ENCODE results near the gene RIIAD1.

Gene RIIAD1

GRCh38 chr1:151702936-151703335, 18.4 kb upstream of the RIIAD1 start:
- Histone ChIP-seq H2BK120ac (ENCODE audit: insufficient read depth, low read length, poor library complexity) (no peak overlapping the region), H4K8ac (ENCODE audit: low read depth, low read length) (no peak overlapping the region), H2AK5ac (ENCODE audit: low read length) (no peak overlapping the region), H3K27me3 (ENCODE audit: insufficient read depth, low read length) (no peaks in the 10 kb centered on the region), H3K4me3 (ENCODE audit: low read depth, low read length) (no peak overlapping the region), H3K4me2 (ENCODE audit: low read length) (no peak overlapping the region), H4K12ac (ENCODE audit: low read depth, low read length) (no peak overlapping the region), H3K79me2 (ENCODE audit: control insufficient read depth, insufficient read depth, low read length, poor library complexity) (no peaks in the 10 kb centered on the region), H3K9ac (ENCODE audit: low read length) (no peak overlapping the region), H3K18ac (ENCODE audit: low read length) (no peak overlapping the region), H3K4ac (ENCODE audit: low read depth, low read length) (no peak overlapping the region), H4K91ac (ENCODE audit: low read depth, low read length) (no peak overlapping the region), H2BK5ac (ENCODE audit: low read depth, low read length, poor library complexity) (no peak overlapping the region), H3K36me3 (ENCODE audit: control insufficient read depth in 1 of 2, insufficient read depth in 2 of 2, low read length in 2 of 2) (peaks cover 3 to 19% of the 10 kb centered on the region in 2 experiments), H3K27ac (ENCODE audit: low read depth, low read length) (no peak overlapping the region), H3K23ac (ENCODE audit: low read length) (no peak overlapping the region), H2BK12ac (ENCODE audit: low read length) (no peak overlapping the region), H3K9me3 (ENCODE audit: insufficient read depth, low read depth, low read length) (no peaks in the 10 kb centered on the region), H3K14ac (ENCODE audit: low read length) (no peak overlapping the region), H3K4me1 (ENCODE audit: control insufficient read depth in 1 of 2, insufficient read depth in 2 of 2, low read length in 2 of 2) (peaks cover 9 to 12% of the 10 kb centered on the region in 2 experiments), H2AFZ (ENCODE audit: insufficient read depth, low read length, poor library complexity) (no peak overlapping the region), H3K79me1 (ENCODE audit: low read length) (no peaks in the 10 kb centered on the region)
- no CpG with 5 or more reads among the region's 8 CpGs for WGBS (ENCODE audit: extremely low coverage, insufficient coverage, insufficient read length)
- no peak for DNase-seq

- Histone ChIP-seq H3K79me1 (ENCODE audit: low read length) (no peaks in the 10 kb centered on the region), H3K79me2 (ENCODE audit: control insufficient read depth, insufficient read depth, low read length, poor library complexity) (no peaks in the 10 kb centered on the region), H2AFZ (ENCODE audit: insufficient read depth, low read length, poor library complexity) (no peak overlapping the region), H3K4me2 (ENCODE audit: low read length) (no peak overlapping the region), H3K27me3 (ENCODE audit: insufficient read depth, low read length) (no peaks in the 10 kb centered on the region), H3K9ac (ENCODE audit: low read length) (no peak overlapping the region), H3K4me3 (ENCODE audit: low read depth, low read length) (no peak overlapping the region), H3K18ac (ENCODE audit: low read length) (no peak overlapping the region), H2BK12ac (ENCODE audit: low read length) (no peak overlapping the region), H3K4ac (ENCODE audit: low read depth, low read length) (no peak overlapping the region), H4K91ac (ENCODE audit: low read depth, low read length) (no peak overlapping the region), H4K8ac (ENCODE audit: low read depth, low read length) (no peak overlapping the region), H3K36me3 (ENCODE audit: control insufficient read depth in 1 of 2, insufficient read depth in 2 of 2, low read length in 2 of 2) (peaks cover 3 to 14% of the 10 kb centered on the region in 2 experiments), H3K9me3 (ENCODE audit: insufficient read depth, low read depth, low read length) (no peaks in the 10 kb centered on the region), H2BK120ac (ENCODE audit: insufficient read depth, low read length, poor library complexity) (no peak overlapping the region), H2AK5ac (ENCODE audit: low read length) (no peak overlapping the region), H3K23ac (ENCODE audit: low read length) (no peak overlapping the region), H3K14ac (ENCODE audit: low read length) (no peak overlapping the region), H3K4me1 (ENCODE audit: control insufficient read depth in 1 of 2, insufficient read depth in 2 of 2, low read length in 2 of 2) (peaks cover 9 to 10% of the 10 kb centered on the region in 2 experiments), H2BK5ac (ENCODE audit: low read depth, low read length, poor library complexity) (no peak overlapping the region), H3K27ac (ENCODE audit: low read depth, low read length) (no peak overlapping the region), H4K12ac (ENCODE audit: low read depth, low read length) (no peak overlapping the region)
- no CpG with 5 or more reads among the region's 17 CpGs for WGBS (ENCODE audit: extremely low coverage, insufficient coverage, insufficient read length)
- no peak for DNase-seq
Measured at GRCh38 chr1:151703813-151704212, 17.5 kb upstream of the RIIAD1 start.

- H3K23ac ChIP-seq (ENCODE audit: low read length) = no peak overlapping the region
- no peak for DNase-seq
- H2BK120ac ChIP-seq (ENCODE audit: insufficient read depth, low read length, poor library complexity) = no peak overlapping the region
- no peak overlapping the region for H2AK5ac ChIP-seq (ENCODE audit: low read length)
- H4K12ac ChIP-seq (ENCODE audit: low read depth, low read length) = no peak overlapping the region
- no peak overlapping the region for H3K27ac ChIP-seq (ENCODE audit: low read depth, low read length)
- H3K79me1 ChIP-seq (ENCODE audit: low read length) = no peaks in the 10 kb centered on the region
- no peak overlapping the region for H3K4me3 ChIP-seq (ENCODE audit: low read depth, low read length)
- no peaks in the 10 kb centered on the region for H3K27me3 ChIP-seq (ENCODE audit: insufficient read depth, low read length)
- no peak overlapping the region for H3K18ac ChIP-seq (ENCODE audit: low read length)
- no peak overlapping the region for H3K4me2 ChIP-seq (ENCODE audit: low read length)
- no peak overlapping the region for H3K4ac ChIP-seq (ENCODE audit: low read depth, low read length)
- H2BK5ac ChIP-seq (ENCODE audit: low read depth, low read length, poor library complexity) = no peak overlapping the region
- H3K36me3 ChIP-seq (ENCODE audit: control insufficient read depth in 1 of 2, insufficient read depth in 2 of 2, low read length in 2 of 2) = peaks cover 3 to 11% of the 10 kb centered on the region in 2 experiments
- no peak overlapping the region for H2AFZ ChIP-seq (ENCODE audit: insufficient read depth, low read length, poor library complexity)
- H3K9me3 ChIP-seq (ENCODE audit: insufficient read depth, low read depth, low read length) = no peaks in the 10 kb centered on the region
- no peaks in the 10 kb centered on the region for H3K79me2 ChIP-seq (ENCODE audit: control insufficient read depth, insufficient read depth, low read length, poor library complexity)
- no peak overlapping the region for H4K8ac ChIP-seq (ENCODE audit: low read depth, low read length)
- H4K91ac ChIP-seq (ENCODE audit: low read depth, low read length) = no peak overlapping the region
- H3K9ac ChIP-seq (ENCODE audit: low read length) = no peak overlapping the region
- peaks cover 9 to 10% of the 10 kb centered on the region in 2 experiments for H3K4me1 ChIP-seq (ENCODE audit: control insufficient read depth in 1 of 2, insufficient read depth in 2 of 2, low read length in 2 of 2)
- no peak overlapping the region for H3K14ac ChIP-seq (ENCODE audit: low read length)
- no CpG with 5 or more reads among the region's 4 CpGs for WGBS (ENCODE audit: extremely low coverage, insufficient coverage, insufficient read length)
- no peak overlapping the region for H2BK12ac ChIP-seq (ENCODE audit: low read length)
Measured at GRCh38 chr1:151704246-151704645, 17.1 kb upstream of the RIIAD1 start.

- Histone ChIP-seq H3K14ac (ENCODE audit: low read length) (no peak overlapping the region), H3K4me1 (ENCODE audit: control insufficient read depth in 1 of 2, insufficient read depth in 2 of 2, low read length in 2 of 2) (peaks cover 9 to 10% of the 10 kb centered on the region in 2 experiments), H3K23ac (ENCODE audit: low read length) (no peak overlapping the region), H3K4me3 (ENCODE audit: low read depth, low read length) (no peak overlapping the region), H4K91ac (ENCODE audit: low read depth, low read length) (no peak overlapping the region), H2BK5ac (ENCODE audit: low read depth, low read length, poor library complexity) (no peak overlapping the region), H4K12ac (ENCODE audit: low read depth, low read length) (no peak overlapping the region), H3K4ac (ENCODE audit: low read depth, low read length) (no peak overlapping the region), H2AK5ac (ENCODE audit: low read length) (no peak overlapping the region), H3K27me3 (ENCODE audit: insufficient read depth, low read length) (no peaks in the 10 kb centered on the region), H3K36me3 (ENCODE audit: control insufficient read depth in 1 of 2, insufficient read depth in 2 of 2, low read length in 2 of 2) (peaks cover 3 to 7% of the 10 kb centered on the region in 2 experiments), H3K4me2 (ENCODE audit: low read length) (no peak overlapping the region), H3K79me1 (ENCODE audit: low read length) (no peaks in the 10 kb centered on the region), H3K9ac (ENCODE audit: low read length) (no peak overlapping the region), H2BK12ac (ENCODE audit: low read length) (no peak overlapping the region), H2AFZ (ENCODE audit: insufficient read depth, low read length, poor library complexity) (no peak overlapping the region), H4K8ac (ENCODE audit: low read depth, low read length) (peak overlapping the region; percentile 19), H3K18ac (ENCODE audit: low read length) (no peak overlapping the region), H3K27ac (ENCODE audit: low read depth, low read length) (no peak overlapping the region), H3K79me2 (ENCODE audit: control insufficient read depth, insufficient read depth, low read length, poor library complexity) (no peaks in the 10 kb centered on the region), H2BK120ac (ENCODE audit: insufficient read depth, low read length, poor library complexity) (no peak overlapping the region), H3K9me3 (ENCODE audit: insufficient read depth, low read depth, low read length) (no peaks in the 10 kb centered on the region)
- DNase-seq = peak in 1 of 2 donors; percentile 43
- no CpG with 5 or more reads among the region's 7 CpGs for WGBS (ENCODE audit: extremely low coverage, insufficient coverage, insufficient read length)
Measured at GRCh38 chr1:151705146-151705545, 16.2 kb upstream of the RIIAD1 start.
